Endodermal cell (in vitro differentiated cells): Measurements from ENCODE around the gene IMMP2L. TPM values are rescaled to one million over a fixed set of nuclear protein-coding genes. Genes with fewer than 3 reads are reported as not detected.

Experiments used
- DNase-seq: peaks from one replicate; pipeline ENCODE4 v3.0.0-alpha.2; 2017
- H3K27ac ChIP-seq: 2 replicates; pipeline ENCODE4 v1.5.1; 2013; ENCODE audit warnings: mild to moderate bottlenecking, low read depth, low read length, moderate library complexity
- H3K27me3 ChIP-seq: 2 replicates; pipeline ENCODE4 v1.6.1; 2013; ENCODE audit warnings: mild to moderate bottlenecking, low read length, moderate library complexity; ENCODE audit not compliant: insufficient read depth, control insufficient read depth, poor library complexity, severe bottlenecking
- H3K36me3 ChIP-seq: 2 replicates; pipeline ENCODE4 v1.7.0; 2013; ENCODE audit warnings: mild to moderate bottlenecking, low read length, moderate library complexity; ENCODE audit not compliant: control insufficient read depth, insufficient read depth
- H3K4me1 ChIP-seq: one replicate; pipeline ENCODE4 v1.7.0; 2013; ENCODE audit warnings: low read length; ENCODE audit not compliant: control insufficient read depth, insufficient read depth
- H3K4me3 ChIP-seq: 2 replicates; pipeline ENCODE4 v1.5.1; 2013; ENCODE audit warnings: mild to moderate bottlenecking, low read length, moderate library complexity
- H3K9ac ChIP-seq: 2 replicates; pipeline ENCODE4 v1.6.1; 2013; ENCODE audit warnings: mild to moderate bottlenecking, low read length, moderate library complexity; ENCODE audit not compliant: poor library complexity, severe bottlenecking; ENCODE audit errors: extremely low read depth
- H3K9me3 ChIP-seq: 2 replicates; pipeline ENCODE4 v1.6.1; 2013; ENCODE audit warnings: mild to moderate bottlenecking, low read length, moderate library complexity; ENCODE audit not compliant: control insufficient read depth
- H3K27ac Mint-ChIP-seq: 2 replicates; pipeline ENCODE4 v1.8.0; 2020; ENCODE audit warnings: mixed read lengths
- H3K27me3 Mint-ChIP-seq: 2 replicates; pipeline ENCODE4 v1.8.0; 2021; ENCODE audit warnings: mild to moderate bottlenecking, mixed read lengths; ENCODE audit not compliant: insufficient read depth
- H3K36me3 Mint-ChIP-seq: 2 replicates; pipeline ENCODE4 v1.8.0; 2020; ENCODE audit warnings: low read depth, mixed read lengths
- H3K4me1 Mint-ChIP-seq: 2 replicates; pipeline ENCODE4 v1.8.0; 2020; ENCODE audit warnings: mixed read lengths
- H3K4me3 Mint-ChIP-seq: 2 replicates; pipeline ENCODE4 v1.8.0; 2020; ENCODE audit warnings: mild to moderate bottlenecking, moderate library complexity, mixed read lengths
- H3K9me3 Mint-ChIP-seq: 2 replicates; pipeline ENCODE4 v1.8.0; 2020; ENCODE audit warnings: mild to moderate bottlenecking, mixed read lengths
- WGBS, 2 experiments: methylation state at CpG; one replicate each; pipeline versions ENCODE4 v1.1.5 to v1.1.7; 2013; ENCODE audit warnings: missing lambda C conversion rate in 2 of 2, mixed read lengths in 1 of 2; ENCODE audit not compliant: insufficient coverage in 1 of 2, insufficient read length in 1 of 2; 5-methylcytosine and 5-hydroxymethylcytosine counted together
- total RNA-seq, 2 donors: library from RNA; stranded (reverse); fragmentation: NEBNext Ultra II Directional in 1 of 2; extraction: Animal tissue kit (Norgen Biotek cat#: 25700) in 1 of 2; gene quantifications; 2 replicates in 1 of 2; 3 replicates in 1 of 2; pipeline ENCODE4 v1.2.1, GENCODE V29; 2021
- TF ChIP-seq, protein P1 (sequence below): fragments of 200-600 bp; sonication (generic); conservative IDR thresholded peaks from 2 replicates; pipeline ENCODE4 v1.5.0; 2021; ENCODE audit warnings: antibody characterized with exemption, mild to moderate bottlenecking

IMMP2L gene
- total RNA-seq, 2 donors from 2014 or later: 17.7 to 19.4 TPM

DNA sequence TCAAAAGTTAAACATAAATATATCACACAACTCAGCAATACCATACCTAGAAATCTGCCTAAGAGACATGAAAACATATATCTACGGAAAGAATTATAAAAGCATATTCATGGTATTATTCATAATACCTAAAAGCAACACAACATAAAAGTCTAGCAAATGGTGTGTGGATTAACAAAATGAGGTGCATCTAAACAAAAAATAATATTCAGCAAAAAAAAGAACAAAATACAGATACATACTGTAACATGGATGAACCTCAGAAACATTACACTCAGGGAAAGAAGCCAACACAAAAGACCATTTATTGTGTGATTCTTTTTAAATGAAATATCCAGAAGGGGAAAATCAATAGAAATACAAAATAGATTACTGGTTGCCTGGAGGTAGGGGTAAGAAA, 155.0 kb downstream of the IMMP2L start:
- Mint-ChIP-seq H3K27ac (no peak overlapping the region), H3K4me1 (no peaks in the 10 kb centered on the region), H3K36me3 (no peaks in the 10 kb centered on the region), H3K9me3 (no peaks in the 10 kb centered on the region), H3K27me3 (no peaks in the 10 kb centered on the region), H3K4me3 (no peak overlapping the region)
- TF ChIP-seq, protein P1, sequence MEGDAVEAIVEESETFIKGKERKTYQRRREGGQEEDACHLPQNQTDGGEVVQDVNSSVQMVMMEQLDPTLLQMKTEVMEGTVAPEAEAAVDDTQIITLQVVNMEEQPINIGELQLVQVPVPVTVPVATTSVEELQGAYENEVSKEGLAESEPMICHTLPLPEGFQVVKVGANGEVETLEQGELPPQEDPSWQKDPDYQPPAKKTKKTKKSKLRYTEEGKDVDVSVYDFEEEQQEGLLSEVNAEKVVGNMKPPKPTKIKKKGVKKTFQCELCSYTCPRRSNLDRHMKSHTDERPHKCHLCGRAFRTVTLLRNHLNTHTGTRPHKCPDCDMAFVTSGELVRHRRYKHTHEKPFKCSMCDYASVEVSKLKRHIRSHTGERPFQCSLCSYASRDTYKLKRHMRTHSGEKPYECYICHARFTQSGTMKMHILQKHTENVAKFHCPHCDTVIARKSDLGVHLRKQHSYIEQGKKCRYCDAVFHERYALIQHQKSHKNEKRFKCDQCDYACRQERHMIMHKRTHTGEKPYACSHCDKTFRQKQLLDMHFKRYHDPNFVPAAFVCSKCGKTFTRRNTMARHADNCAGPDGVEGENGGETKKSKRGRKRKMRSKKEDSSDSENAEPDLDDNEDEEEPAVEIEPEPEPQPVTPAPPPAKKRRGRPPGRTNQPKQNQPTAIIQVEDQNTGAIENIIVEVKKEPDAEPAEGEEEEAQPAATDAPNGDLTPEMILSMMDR: no peak
- H3K9me3 ChIP-seq: no peaks in the 10 kb centered on the region
- DNase-seq: no peak
- H3K4me3 ChIP-seq: no peak overlapping the region
- WGBS, 2 experiments: no CpG with 5 or more reads among the region's 1 CpG
- H3K9ac ChIP-seq: no peak overlapping the region
- no peaks in the 10 kb centered on the region for H3K4me1 ChIP-seq
- no peaks in the 10 kb centered on the region for H3K36me3 ChIP-seq
- H3K27ac ChIP-seq: no peak overlapping the region
- no peaks in the 10 kb centered on the region for H3K27me3 ChIP-seq

DNA sequence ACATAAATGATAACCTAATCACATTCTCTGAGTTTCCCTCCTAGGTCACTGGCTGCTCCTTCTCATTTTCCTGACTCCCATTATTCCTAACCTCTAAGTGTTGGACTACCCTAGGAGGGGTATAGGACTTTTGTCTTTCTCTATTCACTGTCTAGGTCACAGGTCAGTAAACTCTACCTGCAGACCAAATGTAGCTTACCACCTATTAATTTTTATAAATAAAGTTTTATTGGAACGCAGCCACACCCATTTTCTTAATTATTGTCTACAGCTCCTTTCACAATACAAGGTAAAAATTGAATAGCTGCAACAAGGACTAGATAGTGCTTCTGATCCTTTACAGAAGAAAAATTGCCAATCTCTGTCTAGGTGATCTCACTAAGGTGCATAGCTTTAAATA, 156.7 kb downstream of the IMMP2L start:
- no peaks in the 10 kb centered on the region for H3K4me1 Mint-ChIP-seq
- DNase-seq: no peak
- no peaks in the 10 kb centered on the region for H3K9me3 ChIP-seq
- H3K27ac Mint-ChIP-seq: no peak overlapping the region
- no peaks in the 10 kb centered on the region for H3K4me1 ChIP-seq
- H3K4me3 ChIP-seq: no peak overlapping the region
- no peak overlapping the region for H3K27ac ChIP-seq
- H3K36me3 Mint-ChIP-seq: no peaks in the 10 kb centered on the region
- WGBS, 2 experiments: 91 to 100% methylated on average over 1 of the region's 1 CpG
- no peaks in the 10 kb centered on the region for H3K9me3 Mint-ChIP-seq
- TF ChIP-seq, protein P1: no peak
- H3K9ac ChIP-seq: no peak overlapping the region
- H3K27me3 ChIP-seq: no peaks in the 10 kb centered on the region
- H3K27me3 Mint-ChIP-seq: no peaks in the 10 kb centered on the region
- no peak overlapping the region for H3K4me3 Mint-ChIP-seq
- H3K36me3 ChIP-seq: no peaks in the 10 kb centered on the region

DNA sequence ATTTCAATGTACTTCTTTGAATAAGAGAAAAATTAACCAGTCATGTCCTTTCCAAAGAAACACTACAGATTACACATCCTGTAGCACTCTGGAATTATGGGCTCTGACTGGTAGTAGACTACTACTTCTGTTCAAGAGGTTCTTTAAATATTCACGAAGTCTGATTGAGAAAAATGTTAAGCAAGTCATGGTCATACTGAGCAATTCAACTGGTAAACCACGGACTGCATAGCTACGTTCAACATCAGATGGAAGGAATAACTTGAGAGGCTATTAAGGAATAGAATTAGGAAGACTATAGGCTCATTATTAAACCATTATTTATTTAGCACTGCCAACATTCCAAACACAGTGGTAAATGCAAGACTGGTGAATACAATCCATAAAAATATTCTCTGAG, 160.8 kb downstream of the IMMP2L start:
- H3K27ac ChIP-seq: no peak overlapping the region
- no peaks in the 10 kb centered on the region for H3K36me3 ChIP-seq
- no peaks in the 10 kb centered on the region for H3K9me3 Mint-ChIP-seq
- no peaks in the 10 kb centered on the region for H3K27me3 Mint-ChIP-seq
- H3K4me3 ChIP-seq: no peak overlapping the region
- H3K9ac ChIP-seq: no peak overlapping the region
- TF ChIP-seq, protein P1: no peak
- no peaks in the 10 kb centered on the region for H3K27me3 ChIP-seq
- no peak overlapping the region for H3K27ac Mint-ChIP-seq
- no peaks in the 10 kb centered on the region for H3K9me3 ChIP-seq
- WGBS, 2 experiments: 86 to 100% methylated on average over 2 to 3 of the region's 3 CpGs
- no peaks in the 10 kb centered on the region for H3K36me3 Mint-ChIP-seq
- no peak for DNase-seq
- H3K4me1 ChIP-seq: no peaks in the 10 kb centered on the region
- H3K4me3 Mint-ChIP-seq: no peak overlapping the region
- H3K4me1 Mint-ChIP-seq: no peaks in the 10 kb centered on the region
